ENCODE measurements around the gene NPFFR1.
"Not testable (repeated sequence)": the region's sequence is repeated elsewhere in the genome, so short reads cannot be mapped to it uniquely, and the experiment has no call there.

Gene NPFFR1

GRCh38 chr10:70232859-70233108 is 51.0 kb downstream of the NPFFR1 start:
- no peak for TF ChIP-seq CTCF (IDR thresholded peaks at IDR 0.05; ENCODE audit: borderline replicate concordance, insufficient read depth, low read depth, low read length)
- peak overlapping the region; percentile 54 for H3K4me3 ChIP-seq (ENCODE audit: low read depth, low read length)

- TF ChIP-seq CTCF (IDR thresholded peaks at IDR 0.05; ENCODE audit: borderline replicate concordance, insufficient read depth, low read depth, low read length): no peak
- H3K4me3 ChIP-seq (ENCODE audit: low read depth, low read length): peak overlapping the region; percentile 54
These were observed 51.5 kb downstream of the NPFFR1 start for GRCh38 chr10:70232155-70232858.

GRCh38 chr10:70228491-70228890 is 55.3 kb downstream of the NPFFR1 start:
- H3K4me3 ChIP-seq (ENCODE audit: low read depth, low read length): no peak overlapping the region
- TF ChIP-seq CTCF (IDR thresholded peaks at IDR 0.05; ENCODE audit: borderline replicate concordance, insufficient read depth, low read depth, low read length): no peak

- TF ChIP-seq CTCF (IDR thresholded peaks at IDR 0.05; ENCODE audit: borderline replicate concordance, insufficient read depth, low read depth, low read length): no peak
- no peak overlapping the region for H3K4me3 ChIP-seq (ENCODE audit: low read depth, low read length)
These were observed 56.1 kb downstream of the NPFFR1 start for GRCh38 chr10:70227548-70228320.

- no peak for TF ChIP-seq CTCF (IDR thresholded peaks at IDR 0.05; ENCODE audit: borderline replicate concordance, insufficient read depth, low read depth, low read length)
These were observed 60.1 kb downstream of the NPFFR1 start for GRCh38 chr10:70223728-70224127.

GRCh38 chr10:70222811-70223447 is 60.9 kb downstream of the NPFFR1 start:
- not testable (repeated sequence) for H3K4me3 ChIP-seq (ENCODE audit: low read depth, low read length)

More at GRCh38 chr10:70223728-70224127, 60.1 kb downstream of the NPFFR1 start:
- H3K4me3 ChIP-seq (ENCODE audit: low read depth, low read length): no peak overlapping the region

- no peak for TF ChIP-seq CTCF (IDR thresholded peaks at IDR 0.05; ENCODE audit: borderline replicate concordance, insufficient read depth, low read depth, low read length)
- H3K4me3 ChIP-seq (ENCODE audit: low read depth, low read length): no peak overlapping the region
These were observed 61.4 kb downstream of the NPFFR1 start for GRCh38 chr10:70222340-70222794.

Data from GM12875 (cell line).